GM19372 (cell line): ENCODE data around the gene PRRX1.

Source experiments
- ATAC-seq: cut with Tn5 transposase; IDR thresholded peaks from one replicate; pipeline ENCODE4 v1.9.1; 2021; ENCODE audit warnings: mild to moderate bottlenecking, low read depth, moderate library complexity; ENCODE audit not compliant: unreplicated experiment

The PRRX1 gene

DNA sequence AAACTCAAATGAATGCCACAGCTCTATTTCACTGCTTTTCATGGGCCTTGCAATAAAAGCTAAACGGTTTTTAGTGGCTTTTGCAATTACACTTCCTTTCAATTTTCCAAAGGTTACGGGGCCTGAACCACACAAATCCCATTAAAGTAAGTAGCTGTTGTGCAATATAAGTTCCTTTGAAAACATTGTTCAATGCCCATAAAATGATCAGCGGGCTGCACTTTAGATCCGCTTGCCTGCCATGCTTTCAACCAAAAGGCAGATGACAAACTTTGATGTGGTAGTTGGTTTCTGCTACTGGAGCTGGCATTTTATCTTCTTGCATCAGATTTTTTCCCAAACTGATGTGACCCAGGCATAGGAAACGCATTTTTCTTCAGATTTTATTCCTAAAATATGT, 50.2 kb downstream of the PRRX1 start:
- ATAC-seq, result no peak

DNA sequence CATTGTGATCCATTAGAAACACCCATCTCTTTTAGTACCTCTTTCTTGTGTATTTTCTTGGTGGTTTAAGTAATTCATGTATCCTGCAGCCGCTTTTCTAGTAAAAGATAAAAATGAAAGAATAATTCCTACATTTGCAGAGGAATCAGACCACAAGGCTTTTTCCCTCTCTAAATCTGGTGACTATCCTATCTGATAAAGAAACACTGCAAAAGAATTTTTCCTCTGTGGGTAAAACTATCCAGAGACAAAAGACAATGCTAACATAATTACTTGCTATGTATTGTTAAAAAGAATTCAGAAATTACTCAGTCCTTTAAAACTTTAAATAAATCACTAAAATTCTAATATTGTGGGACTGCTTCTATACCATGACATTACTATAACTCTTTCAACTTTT, 51.0 kb downstream of the PRRX1 start:
- ATAC-seq, result no peak

DNA sequence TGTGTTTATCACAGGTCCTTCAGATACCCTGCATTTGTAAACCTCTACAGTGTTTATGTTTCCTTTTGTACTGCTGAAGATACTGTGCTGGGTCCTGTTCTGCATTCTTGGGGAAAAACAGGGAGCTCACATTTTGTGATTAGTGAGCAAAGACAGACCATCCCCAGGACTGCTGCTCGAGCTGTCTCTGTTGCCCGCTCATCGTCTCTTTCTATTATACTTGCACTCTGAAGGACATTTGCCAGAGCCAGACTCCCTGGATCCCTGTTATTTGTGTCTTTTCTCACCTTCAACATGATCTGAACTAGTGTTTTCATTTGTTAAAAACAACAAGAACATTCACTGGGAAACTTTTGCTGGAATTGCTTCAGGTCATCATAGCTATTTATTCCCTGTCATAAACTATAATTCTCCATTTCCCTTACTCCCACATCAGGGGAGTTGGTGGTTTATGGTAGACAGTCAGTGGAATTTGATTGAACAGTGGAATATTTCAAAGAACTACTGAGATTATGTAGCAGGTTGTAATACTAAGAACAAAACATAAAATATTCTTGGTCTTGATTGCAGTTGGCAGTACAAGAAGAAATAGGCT, 53.0 kb downstream of the PRRX1 start:
- no peak for ATAC-seq

DNA sequence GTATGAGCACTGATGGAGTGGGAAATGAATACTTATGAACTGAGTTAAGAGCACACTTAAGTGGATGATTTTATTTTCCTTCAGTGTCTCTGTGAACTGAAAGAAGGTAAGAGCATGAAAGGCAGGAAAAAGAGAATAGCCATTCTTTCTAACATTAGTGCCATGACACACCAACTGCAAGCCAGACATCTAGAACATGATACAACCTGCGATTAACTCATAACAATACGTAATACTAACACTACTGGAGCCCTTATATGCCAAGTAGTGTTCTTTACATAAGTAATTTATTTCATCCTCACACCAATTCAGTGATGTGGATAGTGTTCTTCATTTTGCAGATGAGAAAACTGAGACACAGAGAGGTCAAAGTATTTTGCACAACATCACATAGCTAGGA, 56.7 kb downstream of the PRRX1 start:
- no peak for ATAC-seq

DNA sequence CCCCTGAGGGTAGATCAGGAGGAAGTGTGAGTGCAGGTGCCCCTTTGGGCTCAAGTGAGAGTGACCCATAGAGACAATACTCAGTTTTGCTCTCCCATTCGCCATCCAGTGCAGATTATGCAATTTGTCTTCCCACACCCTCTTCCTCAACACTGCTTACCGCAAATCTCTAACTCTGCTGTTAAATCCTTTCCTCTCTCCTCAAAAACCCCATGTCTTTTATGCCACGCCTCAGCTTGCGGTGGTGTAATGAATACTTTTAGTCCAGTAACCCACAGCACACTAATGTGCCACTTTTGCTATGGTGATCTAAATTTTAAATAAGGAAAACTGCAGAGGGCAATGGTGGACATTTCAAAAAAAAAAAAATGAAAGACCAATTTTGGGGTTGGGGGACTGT, 57.7 kb downstream of the PRRX1 start:
- no peak for ATAC-seq

DNA sequence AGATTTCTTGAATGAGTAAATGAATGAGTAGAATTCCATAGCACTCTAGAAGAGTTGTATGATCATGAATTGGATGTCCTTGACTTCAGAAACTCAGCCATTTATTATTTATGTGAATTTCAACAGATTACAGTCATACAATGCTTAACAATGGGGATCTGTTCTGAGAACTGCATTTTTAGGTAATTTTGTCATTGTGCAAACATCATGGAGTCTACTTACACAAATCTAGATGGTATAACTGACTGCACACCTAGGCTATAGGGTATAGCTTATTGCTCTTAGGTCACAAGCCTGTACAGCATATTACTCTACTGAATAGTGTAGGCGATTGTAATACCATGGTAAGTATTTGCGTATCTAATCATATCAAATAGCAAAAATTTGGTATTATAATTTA, 59.6 kb downstream of the PRRX1 start:
- no peak for ATAC-seq

DNA sequence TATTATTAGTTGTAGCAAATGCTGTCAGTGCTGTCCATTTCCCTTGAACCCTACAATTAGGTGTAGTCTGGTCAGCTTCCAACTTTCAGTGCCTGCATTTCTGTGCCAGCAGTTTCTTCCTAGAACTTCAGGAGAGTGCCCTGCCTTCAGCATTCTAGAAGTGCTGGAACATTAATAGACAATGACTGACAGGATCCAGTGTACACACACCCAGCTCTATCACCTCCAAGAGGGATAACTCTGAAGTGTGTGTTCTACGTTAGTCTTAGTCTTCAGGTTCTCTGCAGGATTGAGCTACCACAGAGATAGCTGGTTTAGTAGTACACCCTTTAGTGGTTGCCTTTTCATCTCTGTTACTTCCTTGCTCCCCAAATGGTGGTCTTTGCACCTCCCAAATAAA, 61.4 kb downstream of the PRRX1 start:
- ATAC-seq, result no peak

DNA sequence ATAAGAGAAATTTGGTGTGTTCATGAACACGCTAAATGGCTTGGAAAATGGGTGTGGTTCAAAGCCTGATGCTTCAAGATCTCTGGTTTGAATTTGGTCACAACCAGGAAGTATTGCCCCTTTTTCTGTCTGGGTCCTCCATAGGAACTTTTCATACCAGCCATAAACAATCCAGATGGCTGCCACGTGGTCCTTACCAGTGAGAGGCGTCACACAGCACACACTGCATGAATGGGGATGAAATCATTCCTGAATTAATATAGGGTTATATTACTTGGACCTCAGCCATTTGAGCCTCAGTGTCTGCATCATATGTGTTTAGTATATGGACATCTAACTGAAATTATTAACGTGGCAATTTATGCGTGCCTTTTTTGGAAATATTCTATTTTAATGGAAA, 64.0 kb downstream of the PRRX1 start:
- no peak for ATAC-seq

DNA sequence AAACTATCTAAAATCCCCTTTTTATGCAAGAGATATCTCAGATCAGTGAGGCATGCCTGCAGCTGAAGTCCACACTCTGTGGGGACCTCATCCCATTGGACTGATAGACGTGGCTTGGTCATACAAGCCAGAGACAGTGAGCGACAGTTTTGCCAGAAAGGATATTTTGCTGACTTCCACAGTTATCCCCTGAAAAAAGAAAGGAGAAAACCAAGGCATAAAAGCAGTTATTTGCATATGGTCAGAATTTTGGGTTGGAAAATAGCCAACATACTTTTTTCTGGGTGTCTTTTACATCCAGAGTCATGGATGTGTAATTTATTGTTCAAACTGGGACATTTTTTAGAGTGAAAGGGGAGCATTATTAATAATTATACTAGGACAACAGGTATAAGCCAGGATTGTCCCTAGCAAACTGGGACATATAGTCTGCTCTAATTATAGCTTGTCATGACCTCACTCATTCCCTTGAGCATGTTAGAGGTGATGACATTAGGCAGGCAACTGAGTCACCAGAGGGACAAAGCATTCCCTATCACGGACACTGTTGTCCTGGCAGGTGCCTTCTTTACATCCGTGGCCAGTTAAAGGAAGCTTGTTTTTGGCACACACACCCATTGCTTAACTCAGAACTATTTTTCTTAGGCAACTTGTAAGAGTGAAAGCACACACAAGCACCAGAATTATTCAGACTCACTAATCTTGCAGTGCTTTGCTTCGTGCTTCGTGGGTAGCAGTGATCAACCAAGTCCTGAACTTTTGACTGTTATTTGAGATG, 65.5 kb downstream of the PRRX1 start:
- no peak for ATAC-seq

DNA sequence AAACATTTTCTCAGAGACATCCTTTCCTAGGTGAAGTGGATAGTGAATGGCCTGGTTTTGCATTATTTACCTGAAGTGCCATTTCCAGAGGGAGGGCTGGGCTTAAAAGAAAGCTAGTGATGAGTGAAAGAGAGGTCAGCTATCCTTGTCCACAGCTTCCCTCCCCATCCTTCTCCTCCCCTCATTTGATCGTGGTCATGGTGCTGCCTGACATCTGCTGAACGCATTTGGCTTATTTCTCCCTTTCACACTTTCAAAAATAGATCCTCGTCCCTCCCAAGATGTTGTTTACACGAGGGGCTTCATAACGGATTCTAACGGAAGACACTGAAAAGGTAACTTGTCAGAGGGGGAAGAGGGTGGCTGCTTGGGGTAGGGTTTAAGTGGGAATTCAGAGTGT, 66.1 kb downstream of the PRRX1 start:
- ATAC-seq, result no peak

DNA sequence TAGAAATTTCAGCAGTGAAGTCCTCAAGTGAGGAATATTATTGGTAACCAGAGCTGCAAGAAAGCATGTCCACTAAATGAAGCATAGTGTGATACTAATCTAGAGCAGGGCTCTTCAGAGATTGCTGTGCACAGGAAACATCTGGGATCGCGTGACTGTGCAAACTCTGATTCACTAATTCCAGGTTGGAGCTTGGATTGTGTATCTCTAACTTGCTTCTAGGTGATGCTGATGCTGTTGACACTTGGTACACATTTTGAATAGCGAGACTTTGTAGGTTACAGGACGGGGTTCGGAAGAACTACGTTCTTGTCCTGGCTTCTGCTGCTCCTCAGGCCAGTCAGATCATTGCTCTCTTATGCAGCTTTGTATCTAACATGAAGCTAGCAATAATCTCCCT, 66.5 kb downstream of the PRRX1 start:
- ATAC-seq, result no peak

DNA sequence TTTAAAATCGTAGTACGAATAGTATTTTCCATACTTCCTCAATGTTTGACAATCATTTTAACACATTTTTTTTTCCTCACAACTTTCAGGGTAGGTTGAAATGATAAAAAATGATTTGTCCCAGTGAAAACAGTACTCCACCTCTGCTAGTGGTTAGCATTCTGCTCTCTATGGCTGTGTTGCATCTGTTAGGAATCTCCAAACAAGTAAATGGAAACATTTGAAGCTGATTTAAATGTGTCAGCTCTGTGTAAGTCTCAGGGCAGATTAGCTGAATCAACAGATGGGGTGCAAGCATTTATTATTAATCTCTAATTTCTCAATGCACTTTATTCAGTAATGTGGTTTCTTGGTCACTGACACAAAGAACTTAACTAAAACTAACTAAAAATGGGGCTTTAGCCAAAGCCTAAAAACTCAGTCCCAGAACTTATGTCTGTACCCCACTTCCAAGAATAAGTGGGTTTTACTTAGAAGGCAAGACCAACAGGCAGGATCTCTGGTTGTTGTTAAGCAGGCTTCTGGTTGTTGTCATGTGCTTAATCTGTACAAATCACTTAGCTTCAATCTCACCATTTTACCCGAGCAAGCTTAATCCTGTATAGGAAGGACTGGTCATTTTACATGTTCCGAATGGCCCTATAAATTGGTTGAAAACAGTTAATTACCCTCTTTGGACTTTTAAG, 67.8 kb downstream of the PRRX1 start:
- no peak for ATAC-seq

DNA sequence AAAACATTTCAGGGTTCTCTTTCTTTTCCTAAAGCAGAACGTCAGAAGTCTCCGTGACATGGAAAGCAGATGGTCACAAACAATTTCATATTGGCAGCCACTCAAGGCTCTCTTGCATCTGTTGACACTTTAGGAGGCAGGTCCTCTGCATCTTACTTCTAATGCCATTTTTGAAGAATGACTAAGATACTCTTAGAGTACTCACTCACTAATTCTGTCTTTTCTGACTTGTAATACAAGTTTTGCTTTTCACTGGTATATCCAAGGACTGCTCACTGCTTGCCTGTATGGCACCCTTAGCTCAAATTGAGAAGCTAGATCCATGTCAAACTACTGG, 68.3 kb downstream of the PRRX1 start:
- ATAC-seq, result no peak

DNA sequence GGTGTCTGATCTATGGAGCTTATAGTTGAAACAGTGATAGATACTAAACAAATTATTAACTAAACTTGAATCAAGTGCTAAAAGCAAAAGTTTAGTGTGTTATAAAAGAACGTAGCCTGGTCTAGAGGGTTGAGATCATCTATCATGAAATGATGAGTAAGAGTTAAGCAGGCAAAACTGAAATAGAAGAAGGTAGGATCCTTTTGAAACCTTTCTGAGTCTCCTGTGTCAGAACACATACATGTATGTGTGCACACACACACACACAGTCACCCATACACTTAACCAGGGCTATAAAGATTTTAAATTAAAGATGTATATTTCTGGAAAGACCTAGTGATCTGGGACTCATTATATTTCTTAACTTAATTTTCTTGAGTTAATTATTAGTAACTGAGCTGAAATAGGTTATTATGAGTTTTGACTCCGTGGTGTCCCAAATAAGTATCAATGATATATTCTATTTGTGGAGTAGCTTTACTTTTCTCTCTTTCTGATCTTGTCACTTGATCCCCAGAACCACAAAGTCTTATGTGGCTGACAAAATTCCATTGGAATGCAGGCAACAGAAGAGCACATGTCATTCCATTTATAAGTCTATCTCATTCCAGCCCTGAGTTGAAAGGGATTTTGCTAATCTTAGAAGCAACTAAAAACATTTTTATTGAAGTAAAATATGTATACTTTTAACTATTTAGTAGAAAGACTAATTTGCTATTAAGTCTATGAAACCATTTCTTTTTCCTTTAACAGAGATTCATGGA, 70.7 kb downstream of the PRRX1 start:
- ATAC-seq, result no peak

DNA sequence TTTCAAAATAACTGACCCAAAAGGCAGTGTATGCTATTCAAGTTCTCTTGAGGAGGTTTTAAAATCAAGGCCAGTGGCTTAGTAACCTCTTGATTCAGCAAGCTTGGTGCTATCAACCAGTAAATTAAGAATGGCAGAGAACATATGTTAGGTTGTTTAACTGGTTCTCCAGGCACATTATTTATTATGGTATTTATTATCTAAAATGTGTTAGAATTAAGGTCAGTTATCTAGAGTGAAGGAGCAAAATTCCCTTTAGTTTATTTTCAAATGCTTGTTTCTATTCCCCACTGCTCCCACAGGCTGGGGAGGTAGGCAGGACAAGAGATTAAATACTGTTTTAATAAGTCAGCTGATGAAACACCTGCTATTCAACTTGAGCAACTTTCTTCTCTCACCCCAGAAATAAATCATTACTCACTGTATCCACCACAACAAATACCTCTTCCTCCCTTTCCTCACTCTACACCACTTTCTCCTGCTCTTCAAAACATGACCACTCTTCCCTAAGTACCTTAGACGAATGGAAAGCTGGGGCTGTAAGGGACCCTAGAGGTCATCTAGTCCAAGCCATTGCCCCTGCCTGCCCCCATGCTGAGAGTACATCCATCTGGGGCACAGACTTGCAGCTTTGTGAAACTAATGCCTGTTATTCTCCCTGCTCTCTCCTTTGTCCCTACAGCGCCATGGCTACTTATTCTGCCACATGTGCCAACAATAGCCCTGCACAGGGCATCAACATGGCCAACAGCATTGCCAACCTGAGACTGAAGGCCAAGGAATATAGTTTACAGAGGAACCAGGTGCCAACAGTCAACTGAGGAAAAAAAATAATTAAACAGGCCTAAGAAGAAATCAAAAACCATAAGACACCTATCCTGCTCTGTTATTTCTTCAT, 71.7 kb downstream of the PRRX1 start:
- ATAC-seq, result no peak

DNA sequence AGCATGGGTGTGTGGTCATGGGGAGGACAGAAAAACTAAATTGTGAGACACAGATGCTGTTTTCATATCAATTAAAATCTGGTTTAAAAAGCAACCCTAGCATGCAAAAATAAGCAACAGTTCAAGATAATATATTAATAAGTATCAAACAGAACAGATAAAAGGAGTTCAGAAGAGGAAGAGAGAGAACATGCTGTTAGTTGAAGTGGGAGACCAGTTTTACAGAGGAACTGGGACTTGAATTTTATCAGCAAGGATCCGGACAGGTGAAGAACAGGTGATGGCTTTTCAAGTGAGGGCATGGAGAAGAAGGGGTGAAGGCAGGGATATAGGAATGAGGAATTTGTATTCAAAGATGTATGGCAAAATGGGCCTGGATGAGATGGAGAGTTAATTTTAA, 75.9 kb downstream of the PRRX1 start:
- no peak for ATAC-seq

DNA sequence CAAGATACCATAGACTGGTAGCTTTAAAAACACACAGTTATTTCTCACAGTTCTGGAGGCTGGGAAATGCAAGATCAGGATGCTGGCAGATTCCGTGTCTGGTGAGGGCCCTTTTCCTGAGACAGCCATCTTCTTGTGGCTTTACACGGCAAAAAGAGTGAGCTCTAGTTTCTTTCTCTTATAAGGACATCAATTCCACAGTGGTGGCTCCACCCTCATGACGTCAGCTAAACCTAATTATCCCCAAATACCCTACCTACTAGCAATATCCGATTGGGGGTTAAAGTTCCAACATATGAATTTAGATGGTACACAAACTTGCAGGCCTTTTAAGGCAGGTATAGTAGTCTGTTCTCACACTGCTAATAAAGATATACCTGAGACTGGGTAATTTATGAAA, 77.7 kb downstream of the PRRX1 start:
- ATAC-seq, result no peak

DNA sequence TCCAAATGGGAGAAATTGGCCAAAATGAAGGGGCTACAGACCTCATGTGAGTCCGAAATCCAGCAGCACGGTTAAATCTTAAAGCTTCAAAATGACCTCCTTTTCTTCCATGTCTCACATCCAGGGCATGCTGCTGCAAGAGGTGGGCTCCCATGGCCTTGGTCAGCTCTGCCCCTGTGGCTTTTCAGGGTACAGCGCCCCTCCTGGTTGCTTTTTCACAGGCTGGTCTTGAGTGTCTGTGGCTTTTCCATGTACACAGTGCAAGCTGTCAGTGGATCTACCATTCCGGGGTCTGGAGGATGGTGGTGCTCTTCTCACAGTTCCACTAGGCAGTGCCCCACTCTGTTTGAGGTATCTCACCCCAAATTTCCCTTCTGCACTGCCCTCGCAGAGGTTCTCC, 78.7 kb downstream of the PRRX1 start:
- no peak for ATAC-seq

DNA sequence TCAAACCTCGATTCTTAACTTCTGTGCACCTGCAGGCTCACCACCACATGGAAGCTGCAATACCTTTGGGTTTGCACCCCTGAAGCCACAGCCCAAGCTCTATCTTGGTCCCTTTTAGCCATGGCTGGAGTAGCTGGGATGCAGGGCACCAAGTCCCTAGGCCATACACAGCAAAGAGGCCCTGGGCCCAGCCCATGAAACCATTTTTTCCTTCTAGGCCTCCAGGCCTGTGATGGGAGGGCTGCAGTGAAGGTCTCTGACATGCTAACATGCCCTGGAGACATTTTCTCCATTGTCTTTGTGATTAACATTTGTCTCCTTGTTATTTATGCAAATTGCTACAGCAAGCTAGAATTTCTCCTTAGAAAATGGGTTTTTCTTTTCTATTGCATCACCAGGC, 79.2 kb downstream of the PRRX1 start:
- ATAC-seq, result no peak

DNA sequence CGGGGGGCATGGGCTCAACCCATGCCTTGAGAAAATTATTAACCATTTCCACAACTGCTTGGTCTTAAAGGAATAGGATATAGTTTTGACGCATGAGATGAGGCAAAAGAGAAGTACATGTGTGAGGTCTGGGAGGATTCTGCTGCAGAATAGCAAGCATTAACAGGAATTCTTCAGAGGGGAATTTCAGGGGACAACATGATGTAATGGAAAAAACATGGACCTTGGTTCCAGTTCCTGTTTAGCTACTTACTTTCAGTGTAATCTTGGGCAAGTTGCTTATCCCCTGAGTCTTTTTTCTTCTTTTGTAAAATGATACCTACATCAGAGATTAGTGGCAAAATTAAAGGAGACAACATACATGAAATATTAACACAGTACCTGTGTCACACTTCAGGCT, 85.6 kb downstream of the PRRX1 start:
- no peak for ATAC-seq
